ENCODE measurements around the gene ADGRL4. TPM values are rescaled to one million over a fixed set of nuclear protein-coding genes. Genes with fewer than 3 reads are reported as not detected.

ADGRL4 gene
- total and polyA plus RNA-seq, 2 experiments from 2014 or later: 0.24 to 0.32 TPM

- TF ChIP-seq CREB1 (CRISPR knock-in tag; IDR thresholded peaks at IDR 0.05; ENCODE audit: low read depth) (no peak), EZH2phosphoT487 (IDR thresholded peaks at IDR 0.05; ENCODE audit: unreplicated experiment) (no peak), JUNB (IDR thresholded peaks at IDR 0.05; ENCODE audit: unreplicated experiment) (no peak), ETS1 (IDR thresholded peaks at IDR 0.05) (no peak), STAT1 (IDR thresholded peaks at IDR 0.05; ENCODE audit: unreplicated experiment) (no peak), ZNF462 (CRISPR knock-in tag; IDR thresholded peaks at IDR 0.05) (no peak), EZH2 (IDR thresholded peaks at IDR 0.05; ENCODE audit: low read depth, unreplicated experiment) (no peak), REST (IDR thresholded peaks at IDR 0.05; ENCODE audit: unreplicated experiment) (no peak), NANOG (IDR thresholded peaks at IDR 0.05; ENCODE audit: borderline replicate concordance) (no peak), ZNF114 (CRISPR knock-in tag; IDR thresholded peaks at IDR 0.05) (no peak), POLR2AphosphoS5 (IDR thresholded peaks at IDR 0.05; ENCODE audit: low read depth) (no peak)
- H3K36me3 Mint-ChIP-seq (ENCODE audit: low read depth): peaks cover 45% of the 10 kb centered on the region
- Histone ChIP-seq H3K27ac (ENCODE audit: low read depth) (no peak overlapping the region), H3K79me2 (replicated peaks; ENCODE audit: insufficient read depth) (no peaks in the 10 kb centered on the region), H3K36me3 (ENCODE audit: insufficient read depth) (peaks cover 8% of the 10 kb centered on the region; the same call in 1 of the 2 replicates), H2AFZ (no peak overlapping the region), H3K27me3 (ENCODE audit: insufficient read depth) (no peaks in the 10 kb centered on the region), H4K20me1 (replicated peaks; ENCODE audit: insufficient read depth) (no peaks in the 10 kb centered on the region), H3K4me3 (no peak overlapping the region), H3K4me1 (ENCODE audit: insufficient read depth) (no peaks in the 10 kb centered on the region), H3F3A (replicated peaks; ENCODE audit: low read depth) (no peaks in the 10 kb centered on the region), H3K9me2 (ENCODE audit: insufficient read depth) (peaks cover 4% of the 10 kb centered on the region; the same call in 1 of the 2 replicates), H3K4me2 (no peak overlapping the region)
- H3K27ac Mint-ChIP-seq: no peak overlapping the region
- peaks cover 6% of the 10 kb centered on the region; the same call in 2 of the 3 replicates for H3K4me1 Mint-ChIP-seq
- no peak for ATAC-seq
- no peak overlapping the region for H3K4me3 Mint-ChIP-seq
- DNase-seq (ENCODE audit: low spot score): no peak
- H3K27me3 Mint-ChIP-seq (ENCODE audit: insufficient read depth, low read depth, poor library complexity): no peaks in the 10 kb centered on the region
- H3K9me3 Mint-ChIP-seq: peaks cover 43% of the 10 kb centered on the region
Measured at GRCh38 chr1:78869136-78869535, 137.4 kb downstream of the ADGRL4 start.

Data from GM23338 (cell line).